Stimulated activated CD4-positive, alpha-beta T cell treated with anti-CD3 and anti-CD28 coated beads, Interleukin-2, amount 100 ng/mL, for 24 hours (primary cell): ENCODE data around the gene LRP8.

ENCODE experiments used
- DNase-seq, 2 donors: peaks; one replicate each; pipeline ENCODE4 v3.0.0-alpha.2; 2020

The LRP8 gene

GRCh38 chr1:53257454-53258081 lies 70.3 kb downstream of the LRP8 start:
- no peak for DNase-seq

GRCh38 chr1:53256511-53257453 lies 71.1 kb downstream of the LRP8 start:
- DNase-seq, result no peak

GRCh38 chr1:53255031-53255430 lies 72.8 kb downstream of the LRP8 start:
- no peak for DNase-seq

GRCh38 chr1:53254011-53254640 lies 73.7 kb downstream of the LRP8 start:
- no peak for DNase-seq

GRCh38 chr1:53250325-53250724 lies 77.5 kb downstream of the LRP8 start:
- DNase-seq, result no peak

- DNase-seq, result no peak
These were observed 78.2 kb downstream of the LRP8 start for GRCh38 chr1:53249706-53250105.

GRCh38 chr1:53246261-53247134 lies 81.4 kb downstream of the LRP8 start:
- no peak for DNase-seq

GRCh38 chr1:53244141-53244540 lies 83.7 kb downstream of the LRP8 start:
- no peak for DNase-seq

- DNase-seq, result no peak
These were observed 85.5 kb downstream of the LRP8 start for GRCh38 chr1:53242381-53242780.

- no peak for DNase-seq
These were observed 86.0 kb downstream of the LRP8 start for GRCh38 chr1:53241828-53242227.

- DNase-seq, result peak; percentile 95
These were observed 89.4 kb downstream of the LRP8 start, which contains the start of gene MAGOH for GRCh38 chr1:53238197-53239155. Gene MAGOH (minus strand): TSS chr1:53238518. CDS start chr1:53238448, 70 bp downstream.

GRCh38 chr1:53237638-53238037 lies 90.2 kb downstream of the LRP8 start:
- DNase-seq, result no peak

GRCh38 chr1:53220962-53221286 lies 106.9 kb downstream of the LRP8 start:
- DNase-seq, result no peak

- peak; percentile 96 to 97 for DNase-seq
These were observed 107.5 kb downstream of the LRP8 start, which contains the start of gene CZIB for GRCh38 chr1:53220171-53220961. Gene CZIB (minus strand): TSS chr1:53220634. CDS start chr1:53220575, 59 bp downstream.

- DNase-seq, result no peak
These were observed 108.2 kb downstream of the LRP8 start for GRCh38 chr1:53219711-53220110.

GRCh38 chr1:53218201-53218600 lies 109.7 kb downstream of the LRP8 start:
- DNase-seq, result no peak

- no peak for DNase-seq
These were observed 113.4 kb downstream of the LRP8 start for GRCh38 chr1:53214376-53214940.

GRCh38 chr1:53210954-53211353 lies 116.9 kb downstream of the LRP8 start:
- DNase-seq, result no peak

GRCh38 chr1:53210352-53210751 lies 117.5 kb downstream of the LRP8 start:
- DNase-seq, result no peak

- no peak for DNase-seq
These were observed 120.1 kb downstream of the LRP8 start for GRCh38 chr1:53207726-53208125.
